Measurements from ENCODE around the gene EPHA10.
A peak's percentile ranks its signal among the peaks of the same experiment; 100 is the strongest.

Gene EPHA10

GRCh38 chr1:37764888-37765441 is at the start of gene EPHA10:
EPHA10 (minus strand) TSS chr1:37765120; CDS start chr1:37765066, 54 bp downstream.
- peaks cover 0 to 5% (median 0%) of the 10 kb centered on the region in 5 donors for H3K4me1 ChIP-seq (ENCODE audit: control insufficient read depth in 5 of 5, insufficient read depth in 5 of 5, low read length in 5 of 5)
- H3K9ac ChIP-seq (ENCODE audit: low read length in 5 of 5) = no peak within 1 kb of the TSS
- no peak within 1 kb of the TSS for H3K27ac ChIP-seq (ENCODE audit: low read depth, low read length)
- peaks cover 42 to 71% (median 52%) of the 10 kb centered on the region in 5 donors for H3K27me3 ChIP-seq (ENCODE audit: control insufficient read depth in 5 of 5, insufficient read depth in 4 of 5, low read length in 5 of 5)
- no peak within 1 kb of the TSS for H3K4me3 ChIP-seq (ENCODE audit: low read depth in 1 of 5, low read length in 5 of 5)
- H3K9me3 ChIP-seq (ENCODE audit: control insufficient read depth in 5 of 5, low read length in 5 of 5) = peaks cover 0 to 3% (median 0%) of the 10 kb centered on the region in 5 donors
- H3K36me3 ChIP-seq (ENCODE audit: control insufficient read depth in 5 of 5, insufficient read depth in 5 of 5, low read length in 5 of 5) = no peaks in the 10 kb centered on the region

GRCh38 chr1:37814252-37814651 is 49.3 kb upstream of the EPHA10 start:
- H3K4me1 ChIP-seq (ENCODE audit: control insufficient read depth in 5 of 5, insufficient read depth in 5 of 5, low read length in 5 of 5) = peaks cover 14 to 47% (median 37%) of the 10 kb centered on the region in 5 donors
- peaks cover 0 to 45% (median 25%) of the 10 kb centered on the region in 5 donors for H3K36me3 ChIP-seq (ENCODE audit: control insufficient read depth in 5 of 5, insufficient read depth in 5 of 5, low read length in 5 of 5)
- H3K9ac ChIP-seq (ENCODE audit: low read length in 5 of 5) = no peak overlapping the region
- H3K4me3 ChIP-seq (ENCODE audit: low read depth in 1 of 5, low read length in 5 of 5) = no peak overlapping the region
- no peaks in the 10 kb centered on the region for H3K9me3 ChIP-seq (ENCODE audit: control insufficient read depth in 5 of 5, low read length in 5 of 5)
- no peaks in the 10 kb centered on the region for H3K27me3 ChIP-seq (ENCODE audit: control insufficient read depth in 5 of 5, insufficient read depth in 4 of 5, low read length in 5 of 5)
- no peak overlapping the region for H3K27ac ChIP-seq (ENCODE audit: low read depth, low read length)

GRCh38 chr1:37813529-37814145 is 48.7 kb upstream of the EPHA10 start:
- Histone ChIP-seq H3K4me1 (ENCODE audit: control insufficient read depth in 5 of 5, insufficient read depth in 5 of 5, low read length in 5 of 5) (peaks cover 16 to 53% (median 43%) of the 10 kb centered on the region in 5 donors), H3K4me3 (ENCODE audit: low read depth in 1 of 5, low read length in 5 of 5) (no peak overlapping the region), H3K27me3 (ENCODE audit: control insufficient read depth in 5 of 5, insufficient read depth in 4 of 5, low read length in 5 of 5) (no peaks in the 10 kb centered on the region), H3K9me3 (ENCODE audit: control insufficient read depth in 5 of 5, low read length in 5 of 5) (no peaks in the 10 kb centered on the region), H3K36me3 (ENCODE audit: control insufficient read depth in 5 of 5, insufficient read depth in 5 of 5, low read length in 5 of 5) (peaks cover 0 to 40% (median 25%) of the 10 kb centered on the region in 5 donors), H3K9ac (ENCODE audit: low read length in 5 of 5) (no peak overlapping the region), H3K27ac (ENCODE audit: low read depth, low read length) (no peak overlapping the region)

- no peak overlapping the region for H3K4me3 ChIP-seq (ENCODE audit: low read depth in 1 of 5, low read length in 5 of 5)
- no peak overlapping the region for H3K9ac ChIP-seq (ENCODE audit: low read length in 5 of 5)
- no peaks in the 10 kb centered on the region for H3K9me3 ChIP-seq (ENCODE audit: control insufficient read depth in 5 of 5, low read length in 5 of 5)
- no peaks in the 10 kb centered on the region for H3K27me3 ChIP-seq (ENCODE audit: control insufficient read depth in 5 of 5, insufficient read depth in 4 of 5, low read length in 5 of 5)
- peaks cover 25 to 57% (median 53%) of the 10 kb centered on the region in 5 donors for H3K4me1 ChIP-seq (ENCODE audit: control insufficient read depth in 5 of 5, insufficient read depth in 5 of 5, low read length in 5 of 5)
- peaks cover 0 to 28% (median 19%) of the 10 kb centered on the region in 5 donors for H3K36me3 ChIP-seq (ENCODE audit: control insufficient read depth in 5 of 5, insufficient read depth in 5 of 5, low read length in 5 of 5)
- H3K27ac ChIP-seq (ENCODE audit: low read depth, low read length) = peak overlapping the region; percentile 7
Measured at GRCh38 chr1:37811027-37811655, 46.2 kb upstream of the EPHA10 start.

- Histone ChIP-seq H3K9me3 (ENCODE audit: control insufficient read depth in 5 of 5, low read length in 5 of 5) (no peaks in the 10 kb centered on the region), H3K9ac (ENCODE audit: low read length in 5 of 5) (no peak overlapping the region), H3K4me3 (ENCODE audit: low read depth in 1 of 5, low read length in 5 of 5) (no peak overlapping the region), H3K27ac (ENCODE audit: low read depth, low read length) (peak overlapping the region; percentile 84), H3K36me3 (ENCODE audit: control insufficient read depth in 5 of 5, insufficient read depth in 5 of 5, low read length in 5 of 5) (peaks cover 3 to 28% (median 15%) of the 10 kb centered on the region in 5 donors), H3K27me3 (ENCODE audit: control insufficient read depth in 5 of 5, insufficient read depth in 4 of 5, low read length in 5 of 5) (no peaks in the 10 kb centered on the region), H3K4me1 (ENCODE audit: control insufficient read depth in 5 of 5, insufficient read depth in 5 of 5, low read length in 5 of 5) (peaks cover 22 to 57% (median 53%) of the 10 kb centered on the region in 5 donors)
Measured at GRCh38 chr1:37809942-37810341, 45.0 kb upstream of the EPHA10 start.

- peak overlapping the region; percentile 56 to 84 (median 83) for H3K4me3 ChIP-seq (ENCODE audit: low read depth in 1 of 5, low read length in 5 of 5)
- peak overlapping the region; percentile 38 to 88 (median 76) for H3K9ac ChIP-seq (ENCODE audit: low read length in 5 of 5)
- peaks cover 17 to 46% (median 43%) of the 10 kb centered on the region in 5 donors for H3K4me1 ChIP-seq (ENCODE audit: control insufficient read depth in 5 of 5, insufficient read depth in 5 of 5, low read length in 5 of 5)
- H3K27me3 ChIP-seq (ENCODE audit: control insufficient read depth in 5 of 5, insufficient read depth in 4 of 5, low read length in 5 of 5) = no peaks in the 10 kb centered on the region
- H3K27ac ChIP-seq (ENCODE audit: low read depth, low read length) = peak overlapping the region; percentile 84
- H3K36me3 ChIP-seq (ENCODE audit: control insufficient read depth in 5 of 5, insufficient read depth in 5 of 5, low read length in 5 of 5) = peaks cover 8 to 32% (median 25%) of the 10 kb centered on the region in 5 donors
- H3K9me3 ChIP-seq (ENCODE audit: control insufficient read depth in 5 of 5, low read length in 5 of 5) = no peaks in the 10 kb centered on the region
Measured at GRCh38 chr1:37808369-37809319, 43.7 kb upstream of the EPHA10 start.

- H3K36me3 ChIP-seq (ENCODE audit: control insufficient read depth in 5 of 5, insufficient read depth in 5 of 5, low read length in 5 of 5) = peaks cover 10 to 41% (median 34%) of the 10 kb centered on the region in 5 donors
- H3K4me1 ChIP-seq (ENCODE audit: control insufficient read depth in 5 of 5, insufficient read depth in 5 of 5, low read length in 5 of 5) = peaks cover 17 to 40% (median 37%) of the 10 kb centered on the region in 5 donors
- H3K9ac ChIP-seq (ENCODE audit: low read length in 5 of 5) = peak within 1 kb of the TSS; percentile 76 to 95 (median 92)
- H3K27me3 ChIP-seq (ENCODE audit: control insufficient read depth in 5 of 5, insufficient read depth in 4 of 5, low read length in 5 of 5) = no peaks in the 10 kb centered on the region
- peak within 1 kb of the TSS; percentile 76 to 95 (median 83) for H3K4me3 ChIP-seq (ENCODE audit: low read depth in 1 of 5, low read length in 5 of 5)
- H3K27ac ChIP-seq (ENCODE audit: low read depth, low read length) = peak within 1 kb of the TSS; percentile 84
- H3K9me3 ChIP-seq (ENCODE audit: control insufficient read depth in 5 of 5, low read length in 5 of 5) = no peaks in the 10 kb centered on the region
Measured at GRCh38 chr1:37807555-37808368, 42.8 kb upstream of the EPHA10 start, which contains the start of the genes C1orf122 and YRDC. C1orf122 (plus strand) TSS chr1:37807790; CDS start chr1:37808405, 615 bp downstream. YRDC (minus strand) TSS chr1:37808208; CDS start chr1:37808180, 28 bp downstream.

GRCh38 chr1:37807220-37807554 is 42.3 kb upstream of the EPHA10 start:
- H3K9ac ChIP-seq (ENCODE audit: low read length in 5 of 5) = peak overlapping the region; percentile 76 to 95 (median 92)
- H3K36me3 ChIP-seq (ENCODE audit: control insufficient read depth in 5 of 5, insufficient read depth in 5 of 5, low read length in 5 of 5) = peaks cover 12 to 47% (median 39%) of the 10 kb centered on the region in 5 donors
- no peaks in the 10 kb centered on the region for H3K27me3 ChIP-seq (ENCODE audit: control insufficient read depth in 5 of 5, insufficient read depth in 4 of 5, low read length in 5 of 5)
- H3K4me3 ChIP-seq (ENCODE audit: low read depth in 1 of 5, low read length in 5 of 5) = peak overlapping the region; percentile 76 to 95 (median 83)
- peaks cover 17 to 40% (median 37%) of the 10 kb centered on the region in 5 donors for H3K4me1 ChIP-seq (ENCODE audit: control insufficient read depth in 5 of 5, insufficient read depth in 5 of 5, low read length in 5 of 5)
- peak overlapping the region; percentile 84 for H3K27ac ChIP-seq (ENCODE audit: low read depth, low read length)
- no peaks in the 10 kb centered on the region for H3K9me3 ChIP-seq (ENCODE audit: control insufficient read depth in 5 of 5, low read length in 5 of 5)

- Histone ChIP-seq H3K9ac (ENCODE audit: low read length in 5 of 5) (no peak overlapping the region), H3K9me3 (ENCODE audit: control insufficient read depth in 5 of 5, low read length in 5 of 5) (no peaks in the 10 kb centered on the region), H3K36me3 (ENCODE audit: control insufficient read depth in 5 of 5, insufficient read depth in 5 of 5, low read length in 5 of 5) (peaks cover 12 to 71% (median 60%) of the 10 kb centered on the region in 5 donors)
Measured at GRCh38 chr1:37802439-37802838, 37.5 kb upstream of the EPHA10 start.

More at GRCh38 chr1:37802439-37802838, 37.5 kb upstream of the EPHA10 start:
- Histone ChIP-seq H3K4me3 (ENCODE audit: low read depth in 1 of 5, low read length in 5 of 5) (no peak overlapping the region), H3K4me1 (ENCODE audit: control insufficient read depth in 5 of 5, insufficient read depth in 5 of 5, low read length in 5 of 5) (peaks cover 8 to 10% (median 10%) of the 10 kb centered on the region in 5 donors), H3K27me3 (ENCODE audit: control insufficient read depth in 5 of 5, insufficient read depth in 4 of 5, low read length in 5 of 5) (no peaks in the 10 kb centered on the region), H3K27ac (ENCODE audit: low read depth, low read length) (no peak overlapping the region)
